GM21717 (cell line): ENCODE measurements around the gene PRDM16.

ENCODE experiments used
- ATAC-seq: cut with Tn5 transposase; IDR thresholded peaks from one replicate; pipeline ENCODE4 v1.9.1; 2021; ENCODE audit warnings: mild to moderate bottlenecking, moderate library complexity; ENCODE audit not compliant: unreplicated experiment

PRDM16 gene

DNA sequence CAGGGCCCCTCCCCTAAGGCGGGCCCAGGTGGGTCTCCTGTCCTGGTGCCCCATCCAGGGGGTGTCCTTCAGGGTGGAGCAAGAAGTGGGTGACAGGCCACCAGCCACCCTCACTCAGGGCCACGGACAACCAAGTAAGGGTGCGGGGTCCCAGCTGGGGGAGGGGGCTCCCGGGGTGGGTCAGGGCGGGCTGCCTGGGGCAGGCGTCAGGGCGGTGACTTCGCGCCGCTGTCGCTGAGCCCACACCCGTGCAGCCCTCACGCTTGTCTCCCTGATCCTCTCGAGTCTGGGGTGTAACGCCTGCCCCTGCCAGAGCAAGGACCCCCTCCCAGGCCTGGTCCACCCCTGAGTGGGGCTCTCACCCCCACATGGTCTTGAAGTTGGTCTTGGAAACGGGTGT is 407.7 kb downstream of the PRDM16 start:
- ATAC-seq, result no peak

DNA sequence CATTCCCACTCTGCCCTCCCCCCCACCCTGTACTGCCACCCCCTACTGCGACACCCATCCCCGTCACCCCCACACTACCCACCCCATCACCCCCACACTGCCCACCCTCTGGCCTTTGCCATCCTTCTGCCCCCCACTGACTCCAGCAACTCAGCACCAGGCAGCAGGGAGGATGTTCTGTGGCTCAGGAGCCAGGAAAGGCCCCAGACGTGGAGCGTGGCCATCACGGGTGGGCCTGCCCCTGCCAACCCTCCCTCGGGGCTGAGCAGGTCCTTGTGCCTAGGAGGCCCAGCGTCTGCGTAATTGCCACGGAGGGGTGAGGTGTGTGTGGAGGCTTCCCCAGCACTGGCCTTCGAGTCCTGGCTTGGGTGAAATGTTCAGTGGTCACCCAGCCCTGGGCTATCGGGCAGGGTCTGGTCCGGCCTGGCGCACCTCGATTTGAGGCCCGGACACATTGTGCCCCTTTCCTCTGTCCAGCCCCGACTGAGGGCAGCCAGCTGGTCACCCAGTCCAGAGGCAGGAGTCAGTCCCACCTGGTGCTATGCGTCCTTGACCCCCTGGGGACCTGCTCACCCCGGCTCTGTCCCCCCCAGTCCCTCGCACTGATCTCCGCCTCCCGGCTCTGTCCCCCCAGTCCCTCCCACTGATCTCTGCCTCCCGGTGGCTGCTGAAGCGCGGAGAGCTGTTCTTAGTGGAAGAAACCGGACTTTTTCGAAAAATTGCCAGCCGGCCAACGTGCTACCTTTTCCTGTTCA is 408.4 kb downstream of the PRDM16 start:
- no peak for ATAC-seq

DNA sequence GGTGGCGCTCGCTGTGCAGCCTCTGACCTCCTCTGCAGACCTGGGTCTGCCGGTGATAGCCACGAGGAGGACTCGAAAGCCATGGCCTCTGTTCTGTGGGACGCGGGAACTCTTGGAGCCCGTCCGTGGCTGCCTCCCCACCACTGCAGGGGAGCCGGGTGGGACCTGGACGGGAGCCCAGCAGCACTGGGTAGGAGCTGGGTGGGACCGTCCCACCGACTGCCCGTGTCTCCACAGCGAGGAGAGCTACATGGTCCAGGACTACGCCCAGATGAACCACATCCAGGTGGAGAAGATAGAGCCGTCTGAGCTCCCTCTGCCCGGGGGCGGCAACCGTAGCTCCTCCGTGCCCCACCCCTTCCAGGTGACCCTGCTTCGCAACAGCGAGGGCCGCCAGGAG is 409.2 kb downstream of the PRDM16 start:
- ATAC-seq, result no peak

DNA sequence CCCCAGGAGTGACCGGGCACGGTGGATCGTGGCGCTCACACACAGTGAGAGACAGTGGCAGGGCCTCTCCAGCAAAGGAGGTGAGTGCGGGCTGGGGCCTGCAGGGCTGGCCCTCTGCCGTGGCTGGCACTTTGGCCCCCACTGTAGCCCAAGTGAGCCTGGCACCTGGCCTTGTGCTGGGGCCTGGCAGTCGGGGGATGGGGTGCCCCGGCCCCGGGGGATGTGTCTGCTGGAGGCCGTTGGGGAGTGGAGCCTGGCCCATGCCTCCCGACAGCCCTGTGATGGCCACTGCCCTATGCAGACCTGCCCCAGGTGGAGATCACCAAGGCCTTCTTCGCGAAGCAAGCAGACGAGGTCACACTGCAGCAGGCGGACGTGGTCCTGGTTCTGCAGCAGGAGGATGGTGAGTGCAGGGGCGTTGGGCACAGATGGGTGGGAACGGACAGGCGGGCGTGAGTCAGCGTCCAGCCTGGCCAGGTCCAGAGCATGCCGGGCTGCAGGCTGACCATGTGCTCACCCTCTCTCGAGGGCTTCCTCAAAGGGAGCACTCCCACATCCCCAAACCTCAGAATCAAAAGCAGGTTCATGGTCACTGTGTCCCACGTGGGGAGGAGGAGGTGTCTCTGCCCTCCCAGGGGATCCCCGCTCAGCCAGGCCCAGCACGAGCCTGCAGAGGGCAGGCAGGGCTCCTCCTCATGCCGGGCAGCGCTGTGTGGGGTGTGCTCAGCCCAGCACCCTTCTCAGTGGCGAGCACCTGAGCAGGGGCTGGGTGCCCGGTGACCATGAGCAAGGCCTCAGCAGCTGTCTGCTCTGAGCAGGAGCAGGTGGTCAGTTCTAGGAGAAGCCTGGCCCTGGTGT is 410.7 kb downstream of the PRDM16 start:
- ATAC-seq, result no peak

DNA sequence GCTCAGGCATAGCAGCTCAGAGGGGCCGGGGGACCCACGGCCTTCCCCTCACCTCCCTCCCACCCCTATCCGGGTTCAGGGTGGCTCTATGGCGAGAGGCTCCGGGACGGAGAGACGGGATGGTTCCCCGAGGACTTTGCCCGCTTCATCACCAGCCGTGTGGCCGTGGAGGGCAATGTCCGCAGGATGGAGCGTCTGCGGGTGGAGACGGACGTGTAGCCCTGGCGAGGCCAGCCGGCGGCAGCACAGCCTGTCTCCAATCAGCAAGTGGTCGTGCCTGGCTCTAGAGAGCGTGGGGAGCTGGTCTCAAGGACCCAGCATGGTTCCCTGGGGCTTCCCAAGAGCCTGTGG is 411.3 kb downstream of the PRDM16 start:
- no peak for ATAC-seq

DNA sequence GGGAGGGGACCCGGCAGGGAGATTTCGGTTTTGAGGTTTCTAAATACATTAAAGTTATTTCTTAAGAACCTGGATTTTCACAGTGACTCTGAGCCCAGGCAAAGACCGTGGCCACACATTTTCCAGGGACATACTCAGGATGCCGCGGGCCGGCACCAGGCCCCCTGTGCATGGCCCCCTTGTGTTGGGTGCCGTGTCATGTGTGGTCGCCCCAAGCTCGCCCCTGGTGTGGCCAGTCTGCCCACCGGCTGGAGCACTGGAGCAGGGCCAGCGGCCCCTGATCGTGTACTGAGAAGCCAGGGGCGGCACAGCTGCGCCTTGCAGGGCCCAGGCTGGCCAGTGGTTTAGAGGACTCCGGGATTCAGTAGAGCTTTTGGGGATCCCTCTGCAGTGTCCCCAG is 412.0 kb downstream of the PRDM16 start:
- ATAC-seq, result no peak

DNA sequence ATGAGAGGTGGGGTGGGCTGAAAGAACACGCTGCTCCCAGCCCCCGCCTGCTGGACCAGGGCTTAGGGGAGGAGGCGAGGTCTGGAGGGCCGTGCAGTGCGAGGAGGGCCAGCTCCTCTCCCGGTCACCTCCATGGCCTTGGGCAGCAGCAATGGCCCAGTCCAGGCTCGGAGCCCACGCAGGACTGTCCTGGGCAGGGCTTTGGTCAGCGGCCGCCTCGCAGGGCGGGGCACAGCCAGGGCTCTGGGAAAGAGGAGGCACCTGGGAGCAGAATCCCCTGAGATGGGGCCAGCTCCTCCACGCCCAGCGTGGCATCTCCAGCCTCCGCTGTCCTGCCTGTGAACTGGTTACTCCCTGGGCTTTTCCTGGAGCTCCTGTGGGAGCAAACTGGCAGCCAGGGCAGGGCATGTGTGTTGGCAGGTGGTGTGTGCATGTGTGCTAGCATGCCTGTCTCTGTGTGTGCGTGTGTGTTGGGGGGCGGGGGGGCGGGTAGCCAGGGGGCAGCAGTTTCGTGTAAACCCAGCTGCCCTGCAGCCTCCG is 412.9 kb downstream of the PRDM16 start:
- ATAC-seq, result no peak

DNA sequence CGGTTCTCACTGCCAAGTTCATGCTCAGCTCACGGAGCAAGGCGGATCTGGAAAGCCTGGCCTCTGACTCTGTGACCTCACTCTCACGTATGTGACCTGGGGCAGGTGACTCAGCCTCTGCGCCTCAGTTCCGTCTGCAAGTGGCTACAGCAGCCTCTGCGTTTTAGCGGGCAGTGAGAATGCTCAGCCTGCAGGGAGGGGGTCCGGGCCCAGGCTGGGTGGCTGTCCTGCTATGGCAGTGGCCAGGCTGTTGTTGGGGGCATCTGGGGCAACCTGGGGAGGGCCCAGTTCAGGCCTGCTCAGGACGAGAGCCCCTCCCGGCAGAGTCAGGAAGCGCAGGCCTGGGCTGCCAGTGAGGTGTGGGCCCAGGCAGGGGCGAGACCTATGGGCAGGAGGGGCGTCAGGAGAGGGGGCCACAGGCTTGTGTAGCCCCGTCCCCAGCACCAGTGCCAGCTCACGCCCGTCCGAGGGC is 413.4 kb downstream of the PRDM16 start:
- no peak for ATAC-seq

DNA sequence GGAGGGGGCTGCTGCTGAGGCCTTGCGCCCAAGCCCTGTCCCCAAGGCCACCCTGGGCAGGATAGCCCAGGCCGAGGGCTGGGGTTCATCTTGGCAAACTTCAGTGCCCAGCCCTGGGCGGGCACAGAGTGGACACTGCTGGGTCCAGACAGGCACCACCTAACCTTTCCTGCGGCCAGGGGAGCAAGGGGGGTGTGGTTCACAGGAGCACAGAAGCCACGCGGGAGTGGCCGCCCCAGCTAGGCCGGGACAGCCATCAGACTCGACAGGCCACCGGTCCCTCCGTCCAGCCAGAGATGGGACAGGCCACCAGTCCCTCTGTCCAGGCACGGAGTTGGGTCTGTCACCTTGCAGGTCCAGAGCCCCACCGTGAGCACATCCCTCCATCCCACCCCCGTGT is 414.4 kb downstream of the PRDM16 start:
- ATAC-seq, result no peak

DNA sequence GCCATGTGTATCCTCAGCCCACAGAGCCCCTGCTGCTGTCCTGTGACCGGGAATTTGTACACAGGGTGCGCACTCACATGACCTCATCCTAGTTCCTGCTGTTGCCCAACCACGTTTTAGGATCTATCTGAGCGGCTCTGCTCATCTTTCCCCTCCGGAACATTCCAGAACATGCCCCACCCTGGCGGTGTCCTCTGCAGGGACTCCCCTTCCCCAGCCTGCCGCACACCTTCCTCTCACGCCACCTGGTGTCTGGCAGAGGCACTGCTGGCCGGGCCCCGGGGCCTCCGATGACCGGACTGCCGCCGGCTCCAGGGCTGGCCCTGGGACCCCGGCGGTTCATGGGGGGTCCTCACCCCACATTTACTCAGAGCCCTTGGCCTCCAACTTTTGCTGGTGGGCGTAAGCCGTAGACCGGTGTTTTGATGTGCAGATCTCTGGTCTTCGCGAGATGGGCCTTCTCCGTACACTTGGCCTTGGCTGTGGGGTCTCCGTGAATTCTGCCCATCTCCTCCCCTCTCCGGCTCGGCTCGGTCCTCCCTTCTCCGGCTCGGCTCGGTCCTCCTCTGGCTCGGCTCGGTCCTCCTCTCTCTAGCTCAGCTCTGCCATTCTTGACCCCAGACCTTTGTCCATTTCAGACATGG is 414.9 kb downstream of the PRDM16 start:
- no peak for ATAC-seq

DNA sequence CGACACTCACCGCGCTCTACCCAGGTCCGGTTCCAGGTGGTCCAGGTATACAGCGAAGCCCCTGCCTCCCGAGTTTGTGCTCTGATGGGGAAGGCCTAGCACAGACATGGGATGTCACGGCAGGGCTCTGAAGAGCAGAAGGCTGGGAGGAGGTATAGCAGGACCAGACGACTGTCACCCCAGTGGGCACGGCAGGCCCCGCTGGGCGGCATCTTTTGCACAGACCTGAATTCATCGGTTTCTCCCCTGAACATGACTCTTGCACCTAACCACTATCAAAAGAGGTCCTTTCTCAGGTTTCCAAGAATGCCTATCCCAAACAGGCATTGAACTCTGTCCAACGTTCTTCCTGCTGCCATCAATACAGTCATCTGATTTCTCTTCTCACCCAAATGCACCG is 416.0 kb downstream of the PRDM16 start:
- no peak for ATAC-seq
